SK-N-SH treated with all-trans-retinoic acid at 6 μM for 48 hours (cell line): Measurements from ENCODE around the gene USP17L5.
"Not testable (repeated sequence)": the region's sequence is repeated elsewhere in the genome, so short reads cannot be mapped to it uniquely, and the experiment has no call there.

Experiments used
- ATAC-seq: fragments of 200-7000 bp; cut with Tn5 transposase; 3 replicates; pipeline ENCODE4 v1.9.1; 2020; ENCODE audit warnings: mild to moderate bottlenecking, moderate library complexity
- GLIS3 ChIP-seq: fragments of 250-450 bp; sonication (Bioruptor Pico); IDR thresholded peaks from 2 replicates; pipeline ENCODE4 v1.5.0; 2020; ENCODE audit warnings: mild to moderate bottlenecking, moderate library complexity
- RARB ChIP-seq: fragments of 250-450 bp; sonication (Bioruptor Pico); IDR thresholded peaks from 2 replicates; pipeline ENCODE4 v1.8.0; 2021; ENCODE audit warnings: mild to moderate bottlenecking, moderate library complexity
- ZC3H10 ChIP-seq: fragments of 250-450 bp; sonication (Bioruptor Pico); IDR thresholded peaks from 2 replicates; pipeline ENCODE4 v1.5.1; 2021; ENCODE audit warnings: mild to moderate bottlenecking, moderate library complexity
- ZNF565 ChIP-seq: fragments of 450-650 bp; formaldehyde crosslinking; conservative IDR thresholded peaks from 2 replicates; pipeline ENCODE4 v1.5.0; 2020; ENCODE audit warnings: low read depth, mild to moderate bottlenecking, moderate library complexity

USP17L5 gene

DNA sequence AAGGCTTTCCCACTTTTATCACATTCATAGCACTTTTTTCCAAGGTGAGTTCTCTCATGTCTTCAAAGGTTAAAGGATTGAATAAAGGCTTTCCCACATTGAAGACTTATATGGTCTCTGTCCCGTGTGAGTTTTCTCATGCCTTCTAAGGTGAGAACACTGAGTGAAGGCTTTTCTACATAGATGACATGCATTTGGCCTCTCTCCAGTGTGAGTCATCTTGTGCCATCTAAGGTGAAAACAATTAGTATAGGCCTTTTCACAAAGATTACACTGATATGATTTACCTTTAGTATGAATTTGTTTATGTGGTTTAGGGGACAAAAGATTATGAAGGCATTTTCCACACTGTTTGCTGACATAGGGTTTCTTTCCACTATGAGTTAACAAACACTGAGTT is 44.9 kb downstream of the USP17L5 start (continued):
- no peak for TF ChIP-seq ZNF565 (CRISPR knock-in tag)
- TF ChIP-seq ZC3H10 (CRISPR knock-in tag) = no peak
- TF ChIP-seq RARB = no peak
- TF ChIP-seq GLIS3 = no peak

DNA sequence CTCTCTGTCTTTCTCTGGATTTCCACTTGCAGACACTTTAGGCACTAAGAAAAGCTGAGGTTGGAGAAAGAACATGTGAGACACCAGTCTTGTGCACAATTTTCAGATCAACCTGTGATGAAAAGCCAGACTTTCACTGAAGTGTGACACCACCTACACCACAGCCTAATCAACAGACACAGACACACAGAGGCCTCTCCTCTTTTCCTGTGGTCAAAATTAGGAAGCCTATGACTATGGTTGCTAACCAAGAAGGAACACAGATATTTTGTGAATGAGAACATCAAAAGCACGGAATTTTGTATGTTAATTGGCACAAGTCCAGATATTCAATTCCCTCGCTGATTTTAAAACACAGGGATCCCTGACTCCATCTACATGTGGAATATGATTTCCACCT is 49.8 kb downstream of the USP17L5 start:
- not testable (repeated sequence) for ATAC-seq
